GM18505 (cell line): ENCODE data around the gene ADM.
A peak's percentile ranks its signal among the peaks of the same experiment; 100 is the strongest.

Source experiments
- ATAC-seq: cut with Tn5 transposase; IDR thresholded peaks from one replicate; pipeline ENCODE4 v1.9.1; 2021; ENCODE audit not compliant: unreplicated experiment
- POLR2A ChIP-seq: IDR thresholded peaks from 4 replicates; pipeline ENCODE4 v1.6.1; 2011; ENCODE audit warnings: borderline replicate concordance; ENCODE audit not compliant: insufficient read depth, insufficient read length; ENCODE audit errors: extremely low read depth

Gene ADM

GRCh38 chr11:10309163-10310093 lies 4.6 kb downstream of the ADM start:
- ATAC-seq = no peak
- TF ChIP-seq POLR2A = no peak

DNA sequence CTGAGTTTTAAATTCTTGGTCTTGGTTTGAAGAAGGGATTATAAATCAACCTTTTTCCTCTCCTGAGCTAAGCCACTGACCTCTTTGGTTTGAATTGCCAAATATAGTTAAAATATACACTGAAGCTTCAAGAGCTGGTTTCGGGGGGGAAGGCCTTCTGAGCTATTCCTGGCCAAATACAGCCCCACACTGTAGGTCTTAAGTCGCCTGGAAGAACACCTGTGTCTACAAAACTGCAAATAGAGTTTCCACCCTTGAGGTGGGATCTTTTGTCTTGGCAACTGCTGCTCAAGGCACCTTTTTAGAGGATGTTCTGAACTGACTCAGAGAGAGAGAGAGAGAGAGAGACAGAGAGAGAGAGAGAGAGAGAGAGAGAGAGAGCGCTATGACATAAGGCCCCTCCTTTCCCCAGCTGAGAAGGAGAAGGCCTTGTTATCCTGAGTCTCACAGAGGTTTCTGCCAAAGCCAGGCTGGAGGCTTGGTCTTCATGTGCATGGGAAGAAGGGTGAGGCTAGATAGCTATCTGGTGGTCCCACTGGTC lies 5.5 kb downstream of the ADM start:
- ATAC-seq = no peak
- no peak for TF ChIP-seq POLR2A

GRCh38 chr11:10311802-10312201 lies 6.9 kb downstream of the ADM start:
- no peak for TF ChIP-seq POLR2A
- ATAC-seq = no peak

DNA sequence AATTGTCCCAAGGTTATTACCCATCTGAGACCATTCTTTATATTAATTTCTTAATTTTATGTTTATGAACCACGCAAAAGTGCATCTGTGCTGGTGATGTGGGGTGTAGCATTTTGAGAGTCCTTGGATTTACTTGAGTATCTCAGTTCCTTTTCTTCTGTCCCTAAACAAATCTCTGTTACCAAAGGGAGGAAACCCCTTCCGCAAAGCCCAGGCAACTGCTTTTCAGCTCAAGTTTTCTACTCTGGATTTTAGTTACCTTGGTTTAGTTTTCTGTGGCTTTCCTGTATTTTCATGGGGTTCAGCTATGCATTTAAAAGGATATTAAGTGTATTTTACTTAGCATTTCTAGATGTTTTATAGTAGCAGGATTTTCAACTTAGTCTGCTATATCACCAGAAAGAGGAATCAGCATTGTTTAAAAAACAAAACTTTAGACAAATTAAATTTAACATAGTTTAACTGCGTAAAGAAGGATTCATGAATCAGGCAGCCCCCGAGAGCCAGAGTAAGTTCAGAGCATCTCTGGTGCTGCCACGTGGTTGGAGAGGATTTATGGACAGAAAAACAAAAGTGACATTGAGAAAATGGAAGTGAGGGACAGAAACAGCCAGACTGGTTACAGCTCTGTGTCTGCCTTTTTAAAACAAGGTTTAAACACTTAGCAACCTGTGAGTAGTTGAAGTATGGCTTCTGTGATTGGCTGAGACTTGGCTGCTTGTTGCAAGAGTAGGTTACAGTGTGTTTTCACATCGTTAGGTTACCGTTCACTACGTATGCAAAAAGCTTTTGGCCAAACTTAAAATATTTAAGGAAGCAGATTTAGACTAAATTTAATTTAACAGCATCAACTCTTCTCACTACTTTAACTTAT lies 9.6 kb downstream of the ADM start:
- no peak for TF ChIP-seq POLR2A
- ATAC-seq = peak; percentile 48

DNA sequence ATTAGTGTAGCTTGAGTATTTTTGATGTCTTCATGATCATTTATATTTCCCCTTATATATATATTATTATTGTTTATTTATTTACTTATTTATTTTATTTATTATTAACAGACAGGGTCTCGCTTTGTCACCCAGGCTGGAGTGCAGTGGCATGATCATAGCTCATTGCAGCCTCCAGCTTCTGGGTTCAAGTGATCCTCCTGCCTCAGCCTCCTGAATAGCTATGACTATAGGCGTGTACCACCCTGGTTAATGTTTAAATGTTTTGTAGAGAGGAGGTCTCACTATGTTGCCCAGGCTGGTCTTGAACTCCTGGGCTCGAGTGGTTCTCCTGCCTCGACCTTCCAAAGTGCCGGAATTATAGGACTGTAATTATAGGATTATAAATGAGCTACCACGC lies 10.2 kb downstream of the ADM start:
- ATAC-seq = no peak
- TF ChIP-seq POLR2A = no peak

GRCh38 chr11:10317151-10317755 lies 12.4 kb downstream of the ADM start:
- ATAC-seq = peak; percentile 26
- TF ChIP-seq POLR2A = no peak

DNA sequence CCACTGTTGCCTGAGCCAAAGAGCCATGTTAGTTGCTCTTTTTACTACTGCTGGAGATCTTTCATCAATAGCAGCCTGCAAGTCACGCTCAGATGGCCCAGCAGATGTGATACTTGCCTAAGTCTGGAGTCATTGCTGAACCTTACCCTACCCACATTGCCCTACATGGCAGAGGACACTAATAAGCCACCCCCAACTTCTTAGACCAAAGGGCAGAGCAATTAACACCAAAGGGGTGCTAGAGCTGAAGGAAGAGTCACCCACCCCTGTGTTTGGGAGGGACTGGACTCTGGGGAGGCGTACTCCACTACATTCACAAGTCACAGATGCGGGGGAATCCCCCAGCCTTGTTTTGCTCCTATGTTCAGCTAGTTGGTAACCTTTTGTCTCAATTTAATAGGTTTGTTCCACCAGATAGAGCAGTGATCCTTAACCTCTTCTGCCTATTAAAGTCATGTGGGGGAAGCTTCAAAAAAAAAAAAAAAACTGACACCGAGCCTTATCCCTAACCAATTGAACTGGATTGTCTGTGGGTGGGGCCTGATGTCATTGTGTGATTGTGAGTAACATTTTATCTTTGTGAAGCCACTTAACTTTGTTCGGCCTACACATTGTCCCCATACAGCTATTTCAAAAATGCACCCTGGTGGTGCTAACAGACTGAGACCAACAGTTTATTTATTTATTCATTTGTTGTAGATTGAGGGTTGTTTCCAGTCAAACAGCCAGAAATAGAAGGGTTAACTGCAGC lies 13.1 kb downstream of the ADM start:
- peak; percentile 62 for ATAC-seq

GRCh38 chr11:10318527-10318802 lies 13.6 kb downstream of the ADM start:
- TF ChIP-seq POLR2A = no peak
- no peak for ATAC-seq

More for the DNA sequence above, 13.1 kb downstream of the ADM start:
- TF ChIP-seq POLR2A = no peak

DNA sequence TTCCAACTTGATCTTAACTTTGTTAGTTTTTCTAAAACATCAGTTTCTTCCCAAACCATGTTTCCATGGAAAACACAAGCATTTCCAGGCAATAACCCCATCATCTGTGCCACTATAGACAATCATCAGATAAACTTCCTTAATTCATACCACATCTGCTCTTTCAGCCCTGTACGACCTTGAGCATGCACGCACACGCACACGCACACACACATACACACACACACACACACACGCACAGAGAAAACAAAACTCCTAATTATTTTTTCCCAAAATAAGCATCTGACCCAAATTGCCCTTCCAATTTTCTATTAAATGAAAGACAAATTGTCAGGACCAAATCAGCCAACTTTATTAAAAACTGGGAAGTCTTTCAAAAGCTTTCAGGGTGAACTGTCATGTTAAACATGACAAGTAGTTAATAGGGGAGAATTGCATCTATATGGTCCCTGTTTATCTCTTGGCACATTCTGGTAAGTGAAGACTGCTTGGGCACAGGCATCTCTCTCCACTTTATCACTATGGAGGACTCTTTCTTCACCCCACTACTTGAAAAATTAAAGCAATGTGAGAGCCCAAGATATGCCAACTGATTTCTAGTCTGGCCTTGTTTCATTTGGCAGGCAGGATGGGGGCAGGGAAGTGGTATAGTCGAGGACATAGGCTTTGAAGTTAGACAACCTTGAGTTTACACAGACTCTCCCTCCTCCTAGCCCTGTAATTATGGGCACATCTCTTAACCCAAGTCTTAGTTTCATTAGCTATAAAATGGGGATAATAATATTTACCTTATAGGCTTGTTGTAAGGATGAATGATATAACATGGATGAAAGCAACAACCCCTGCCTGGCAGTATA lies 15.1 kb downstream of the ADM start:
- no peak for ATAC-seq
- no peak for TF ChIP-seq POLR2A

- no peak for ATAC-seq
- TF ChIP-seq POLR2A = no peak
Measured at GRCh38 chr11:10320736-10321465, 16.0 kb downstream of the ADM start.

- no peak for ATAC-seq
- TF ChIP-seq POLR2A = no peak
Measured at GRCh38 chr11:10322401-10322800, 17.5 kb downstream of the ADM start.
